HG03342 (cell line): Measurements from ENCODE around the gene MKRN2OS.
"Not testable (repeated sequence)": the region's sequence is repeated elsewhere in the genome, so short reads cannot be mapped to it uniquely, and the experiment has no call there.

Source experiments
- ATAC-seq: cut with Tn5 transposase; IDR thresholded peaks from one replicate; pipeline ENCODE4 v1.9.1; 2021; ENCODE audit warnings: mild to moderate bottlenecking, moderate library complexity; ENCODE audit not compliant: unreplicated experiment

The MKRN2OS gene

DNA sequence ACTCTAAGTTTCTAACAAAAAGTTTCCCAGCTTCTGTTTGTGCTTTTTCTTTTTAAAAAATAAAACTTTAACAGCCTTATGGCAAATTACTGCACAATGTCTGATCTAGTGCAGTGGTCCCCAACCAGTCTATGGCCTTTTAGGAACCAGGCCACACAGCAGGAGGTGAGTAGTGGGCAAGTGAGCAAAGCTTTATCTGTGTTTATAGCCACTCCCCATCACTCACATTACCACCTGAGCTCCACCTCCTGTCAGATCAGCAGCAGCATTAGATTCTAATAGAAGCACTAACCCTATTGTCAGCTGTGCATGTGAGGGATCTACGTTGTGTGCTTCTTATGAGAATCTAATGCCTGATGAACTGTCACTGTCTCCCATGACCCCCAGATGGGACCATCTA, 17.2 kb upstream of the MKRN2OS start:
- ATAC-seq = no peak

- no peak for ATAC-seq
Observed at GRCh38 chr3:12561397-12561796, 16.1 kb upstream of the MKRN2OS start.

DNA sequence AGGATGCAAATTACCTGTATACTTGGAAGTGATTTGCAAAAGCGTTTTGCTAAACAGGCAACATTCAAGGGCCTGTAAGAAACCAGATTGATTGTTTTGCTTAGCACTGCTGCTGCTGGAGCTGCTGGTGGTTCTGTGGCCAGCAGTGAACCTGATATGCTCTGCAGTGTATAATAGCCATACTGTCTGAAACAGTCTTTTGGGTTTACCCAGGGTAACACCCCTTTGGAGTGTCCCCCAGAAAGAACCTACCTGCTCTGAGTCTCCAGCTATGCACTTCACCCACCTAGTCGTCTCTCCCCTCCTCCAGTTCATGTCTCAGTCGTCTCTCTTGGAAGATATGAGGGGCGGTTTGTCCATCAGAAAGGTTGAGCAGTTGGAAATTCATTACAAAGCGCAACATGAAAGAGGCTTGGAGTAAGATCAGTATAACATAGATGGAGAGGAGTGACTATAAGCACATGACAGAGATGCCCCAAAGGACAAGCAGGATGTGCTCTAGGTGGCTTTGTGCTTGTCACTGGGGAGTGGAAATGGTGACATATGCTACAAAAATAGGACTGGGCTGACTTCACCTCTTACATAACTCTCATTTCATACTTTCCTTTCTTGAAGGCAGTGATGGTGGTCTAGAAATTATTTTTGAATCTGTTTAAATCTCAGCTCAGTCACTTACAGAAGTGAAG, 15.3 kb upstream of the MKRN2OS start:
- peak; percentile 37 for ATAC-seq

GRCh38 chr3:12559520-12559919, 14.2 kb upstream of the MKRN2OS start:
- no peak for ATAC-seq

- ATAC-seq = no peak
Observed at GRCh38 chr3:12558706-12559105, 13.4 kb upstream of the MKRN2OS start.

DNA sequence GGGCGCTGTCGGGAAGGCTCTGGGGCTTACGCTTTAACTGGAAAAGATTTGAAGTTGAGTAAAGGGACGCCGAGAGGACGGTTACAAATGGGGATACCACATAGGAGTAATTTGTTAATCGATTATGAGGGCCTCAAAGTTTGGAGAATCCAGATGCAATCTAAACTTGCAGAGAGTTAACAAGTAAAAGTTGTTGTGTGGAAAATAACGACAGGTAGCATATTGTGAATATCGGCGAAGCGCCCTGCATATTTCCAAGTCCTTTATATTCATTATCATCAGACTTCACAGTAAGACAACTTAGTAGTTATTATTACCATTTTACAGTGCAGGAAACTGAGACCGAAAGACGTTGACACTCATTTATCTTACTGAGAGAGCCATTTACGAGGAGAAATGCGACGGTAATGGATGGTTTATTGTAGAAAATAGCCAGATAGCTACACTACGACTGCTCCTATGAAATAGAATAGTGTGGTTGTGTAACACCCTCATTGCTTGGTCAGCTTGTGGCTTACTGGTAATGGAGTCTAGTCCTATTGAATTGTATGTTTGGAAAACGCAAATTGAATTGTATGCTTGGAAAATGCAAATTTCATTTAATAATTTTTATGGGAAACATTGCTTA, 12.3 kb upstream of the MKRN2OS start:
- no peak for ATAC-seq

GRCh38 chr3:12556690-12557472, 11.6 kb upstream of the MKRN2OS start, which contains the start of gene MKRN2:
TSS of gene MKRN2 (plus strand) at chr3:12557087. CDS start at chr3:12557151, 64 bp downstream.
- ATAC-seq = peak; percentile 78

- ATAC-seq = no peak
Observed at GRCh38 chr3:12556314-12556689, 11.0 kb upstream of the MKRN2OS start.

DNA sequence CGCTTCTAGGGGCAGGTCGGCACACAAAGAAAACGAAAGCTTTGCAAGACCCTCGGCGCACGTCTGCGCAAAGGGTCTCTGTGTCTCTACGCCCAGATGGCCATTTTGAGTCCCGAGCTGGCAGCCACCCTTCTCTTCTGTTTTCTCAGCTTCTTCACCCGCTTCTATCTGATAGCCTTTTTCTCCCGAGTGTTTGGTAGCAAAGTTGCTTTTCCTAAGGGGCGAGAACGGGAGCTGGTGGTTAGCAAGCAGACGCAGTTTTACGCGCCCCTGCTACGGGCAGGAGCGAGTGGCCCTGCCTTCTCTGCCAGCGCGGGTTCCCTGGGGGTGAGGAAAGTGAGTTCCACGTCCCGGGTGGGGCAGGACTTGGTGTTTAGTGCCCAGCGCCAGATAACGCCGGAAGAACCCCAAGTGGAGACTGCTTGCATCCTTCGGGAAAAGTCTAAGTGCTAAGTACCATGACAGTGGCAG, 8.7 kb upstream of the MKRN2OS start:
- ATAC-seq = no peak

GRCh38 chr3:12549971-12550760, 4.9 kb upstream of the MKRN2OS start:
- no peak for ATAC-seq

DNA sequence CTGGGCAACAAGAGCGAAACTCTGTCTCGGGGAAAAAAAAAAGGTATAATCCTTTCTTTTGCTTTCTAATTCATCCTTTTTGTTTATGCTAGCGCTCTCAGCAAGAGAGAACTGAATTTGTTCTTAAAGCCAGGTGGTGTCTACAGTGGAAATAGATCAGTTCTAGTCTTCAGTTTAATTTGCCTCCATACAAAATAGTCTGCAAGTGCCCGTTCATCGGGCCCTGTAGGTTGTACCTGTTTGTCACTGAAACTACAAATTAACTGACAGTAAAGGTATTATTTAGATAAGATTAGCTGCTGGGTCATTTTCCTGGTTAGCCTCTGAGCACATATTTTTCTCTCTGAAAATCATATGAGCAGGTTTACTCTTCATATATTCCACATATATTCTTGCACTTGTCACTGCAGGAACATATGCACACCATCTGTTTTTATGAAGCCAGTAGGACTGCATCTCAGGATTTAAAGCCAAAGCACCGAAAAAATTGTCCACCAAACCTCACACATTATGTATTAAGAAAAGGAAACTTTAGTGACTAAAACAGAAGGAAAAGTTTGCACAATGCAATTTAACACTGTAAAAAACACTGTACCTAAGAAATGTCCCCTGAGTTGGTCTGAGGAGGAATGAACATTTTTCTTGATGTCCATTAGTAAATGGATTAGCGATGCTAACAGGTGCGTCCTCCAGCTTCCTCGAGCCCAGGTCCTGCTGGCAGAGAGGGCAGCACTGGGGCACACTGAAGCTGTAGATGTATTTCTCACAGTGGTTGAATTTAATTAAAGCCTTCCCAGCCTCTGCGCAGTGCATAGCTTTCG, 437 bp downstream of the MKRN2OS start:
- no peak for ATAC-seq

DNA sequence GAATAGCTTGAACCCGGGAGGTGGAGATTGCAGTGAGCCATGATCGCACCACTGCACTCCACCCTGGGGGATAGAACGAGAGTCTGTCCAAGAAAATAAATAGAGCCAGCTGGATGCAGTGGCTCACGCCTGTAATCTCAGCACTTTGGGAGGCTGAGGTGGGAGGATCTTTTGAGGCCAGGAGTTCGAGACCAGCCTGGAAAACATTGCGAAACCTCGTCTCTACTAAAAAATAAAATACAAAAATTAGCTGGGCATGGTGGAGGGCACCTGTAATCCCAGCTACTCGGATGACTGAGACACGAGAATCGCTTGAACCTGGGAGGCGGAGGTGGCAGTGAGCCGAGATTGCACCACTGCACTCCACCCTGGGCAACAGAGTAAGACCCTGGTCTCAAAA, 1.8 kb downstream of the MKRN2OS start:
- ATAC-seq = not testable (repeated sequence)

DNA sequence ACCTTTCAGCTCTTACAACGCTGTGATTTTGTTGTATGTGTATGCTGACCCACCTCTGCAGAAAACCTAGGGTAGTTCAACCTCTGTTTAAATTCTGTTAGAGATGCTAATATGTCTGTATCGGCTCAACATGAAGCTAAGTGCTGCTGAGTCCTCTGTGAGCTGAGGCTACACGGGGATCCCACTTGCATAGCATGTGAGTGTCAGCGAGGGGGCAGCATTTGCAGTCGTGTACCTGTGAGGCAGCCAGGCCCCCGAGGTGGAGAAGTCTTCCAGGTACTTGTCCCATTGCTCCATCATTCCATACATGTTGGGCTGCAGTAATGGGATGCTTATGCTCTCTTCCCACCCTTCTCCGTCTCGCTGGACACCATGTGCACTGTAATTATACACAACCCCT, 3.7 kb downstream of the MKRN2OS start:
- ATAC-seq = no peak

DNA sequence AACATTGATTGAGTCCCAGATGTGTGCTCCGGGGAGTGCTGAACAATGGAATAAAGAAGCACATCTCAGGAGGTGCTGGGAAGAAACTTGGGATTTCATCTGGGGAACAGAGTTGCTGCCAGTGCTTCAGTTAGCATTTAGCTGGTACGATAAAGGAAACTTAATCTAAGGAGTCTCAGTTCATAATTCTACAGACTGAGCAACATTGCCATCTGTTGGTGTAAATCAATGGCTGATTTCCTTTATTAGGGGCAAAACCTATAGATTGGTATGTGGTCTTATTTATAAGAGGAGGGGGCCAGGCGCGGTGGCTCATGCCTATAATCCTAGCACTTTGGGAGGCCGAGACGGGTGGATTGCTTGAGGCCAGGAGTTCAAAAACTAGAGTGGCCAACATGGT, 8.9 kb downstream of the MKRN2OS start:
- no peak for ATAC-seq

GRCh38 chr3:12532182-12532581, 13.1 kb downstream of the MKRN2OS start:
- no peak for ATAC-seq

- no peak for ATAC-seq
Observed at GRCh38 chr3:12527757-12528143, 17.5 kb downstream of the MKRN2OS start.

DNA sequence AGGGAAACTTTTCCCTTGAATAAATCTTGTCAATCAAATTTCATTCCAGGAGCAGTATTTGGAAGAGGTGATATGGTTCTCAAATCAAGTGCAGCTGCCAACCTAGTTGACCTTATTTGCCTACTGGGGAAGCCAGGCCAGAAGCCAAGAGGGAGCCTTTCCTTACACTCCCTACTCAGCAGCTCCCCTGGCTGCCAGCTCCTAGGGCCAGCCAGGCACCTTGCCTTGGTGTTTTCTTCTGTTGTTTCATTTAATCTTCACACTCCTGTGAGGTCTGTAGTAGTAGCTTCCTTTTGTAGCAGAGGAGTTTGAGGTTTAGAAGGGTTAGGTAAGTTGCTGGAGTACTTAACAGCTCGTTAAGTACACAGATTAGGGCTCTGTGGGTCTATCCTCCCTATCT, 22.6 kb downstream of the MKRN2OS start:
- no peak for ATAC-seq

DNA sequence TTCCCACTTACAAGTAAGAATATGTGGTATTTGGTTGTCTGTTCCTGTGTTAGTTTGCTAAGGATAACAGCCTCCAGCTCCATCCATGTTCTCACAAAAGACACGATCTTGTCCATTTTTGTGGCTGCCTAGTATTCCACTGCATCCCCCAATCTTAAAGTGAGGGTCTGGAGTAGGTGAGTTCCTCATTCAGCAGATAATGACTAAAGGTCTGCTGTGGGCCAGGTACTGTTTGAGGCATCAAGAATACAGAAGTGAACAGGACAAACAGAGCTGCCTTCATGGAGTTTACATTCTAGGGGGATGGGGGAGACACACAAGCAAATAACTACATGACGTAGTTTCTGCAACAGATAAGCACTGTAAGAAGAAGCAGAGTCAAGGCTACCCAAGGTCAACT, 24.3 kb downstream of the MKRN2OS start:
- no peak for ATAC-seq

GRCh38 chr3:12518261-12519028, 26.9 kb downstream of the MKRN2OS start:
- no peak for ATAC-seq
